Suprapubic skin (tissue), 4 donors: ENCODE data around the gene DOK6. TPM values are rescaled to one million over a fixed set of nuclear protein-coding genes. Genes with fewer than 3 reads are reported as not detected.

Source experiments
- DNase-seq, 2 donors: peaks; one replicate each; pipeline ENCODE4 v3.0.0-alpha.2; 2019; ENCODE audit warnings: low spot score in 2 of 2
- H3K27ac ChIP-seq: fragments of 200-600 bp; sonication (generic); one replicate; pipeline ENCODE4 v1.5.1; 2019
- H3K27me3 ChIP-seq: fragments of 200-600 bp; sonication (generic); one replicate; pipeline ENCODE4 v1.5.1; 2019
- H3K36me3 ChIP-seq: fragments of 200-600 bp; sonication (generic); one replicate; pipeline ENCODE4 v1.5.1; 2019
- H3K4me1 ChIP-seq: fragments of 200-600 bp; sonication (generic); one replicate; pipeline ENCODE4 v1.5.1; 2019
- H3K4me3 ChIP-seq: fragments of 200-600 bp; sonication (generic); one replicate; pipeline ENCODE4 v1.5.1; 2019; ENCODE audit warnings: mild to moderate bottlenecking
- H3K9me3 ChIP-seq: fragments of 200-600 bp; sonication (generic); one replicate; pipeline ENCODE4 v1.5.1; 2019
- EP300 ChIP-seq: sonication (generic); formaldehyde crosslinking; IDR thresholded peaks from one replicate; pipeline ENCODE4 v1.6.1; 2017; ENCODE audit warnings: antibody characterized with exemption
- POLR2A ChIP-seq, 2 donors: fragments of 450-650 bp; IDR thresholded peaks; one replicate each; pipeline ENCODE4 v1.6.1; 2017; ENCODE audit warnings: antibody characterized with exemption in 2 of 2, mild to moderate bottlenecking in 2 of 2, moderate library complexity in 2 of 2
- POLR2AphosphoS5 ChIP-seq, 3 donors: sonication (generic); formaldehyde crosslinking; IDR thresholded peaks; one replicate each; pipeline ENCODE4 v1.6.1; 2017; ENCODE audit warnings: antibody characterized with exemption in 3 of 3
- WGBS: methylation state at CpG from one replicate; pipeline ENCODE4 v1.1.5; 2018; 5-methylcytosine and 5-hydroxymethylcytosine counted together
- total RNA-seq, 4 donors: library from RNA; depleted of rRNA; stranded (reverse); fragments of >200 nt; gene quantifications; one replicate each; pipeline ENCODE4 v1.1.0, GENCODE V29; 2016
- TF ChIP-seq, protein P1 (sequence below), 2 donors: fragments of 200-600 bp in 1 of 2; fragments of 450-650 bp in 1 of 2; sonication (generic) in 1 of 2; IDR thresholded peaks; one replicate each; pipeline ENCODE4 v1.5.1; 2016 to 2019; ENCODE audit warnings: antibody characterized with exemption in 2 of 2, mild to moderate bottlenecking in 1 of 2, moderate library complexity in 1 of 2

Gene DOK6
- total RNA-seq, 4 donors from 2014 or later, result 0.21 to 0.80 (median 0.42) TPM; not detected in 1

DNA sequence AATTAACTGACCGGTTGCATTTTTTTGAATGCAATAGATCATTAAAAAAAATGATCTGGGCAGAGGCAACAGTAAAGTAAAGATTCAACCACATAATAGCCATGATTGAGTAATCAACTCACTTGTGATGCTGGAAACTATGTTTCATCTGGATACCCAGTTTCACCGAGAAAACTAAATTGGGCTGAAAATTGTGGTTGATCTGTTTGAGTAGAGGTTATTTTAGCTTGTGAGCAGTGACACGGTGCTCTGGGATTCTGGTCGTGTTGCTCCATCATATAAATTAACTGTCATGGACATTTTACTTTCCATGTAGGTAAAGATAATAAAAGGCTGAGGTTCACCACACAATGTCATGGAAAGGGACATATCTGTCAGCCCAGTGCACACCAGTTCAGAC lies 488.3 kb downstream of the DOK6 start:
- no peak for DNase-seq
- 90% methylated on average over 4 of the region's 4 CpGs for WGBS
- TF ChIP-seq POLR2AphosphoS5 (IDR thresholded peaks at IDR 0.05), result no peak
- no peak for TF ChIP-seq EP300
- TF ChIP-seq, protein P1, sequence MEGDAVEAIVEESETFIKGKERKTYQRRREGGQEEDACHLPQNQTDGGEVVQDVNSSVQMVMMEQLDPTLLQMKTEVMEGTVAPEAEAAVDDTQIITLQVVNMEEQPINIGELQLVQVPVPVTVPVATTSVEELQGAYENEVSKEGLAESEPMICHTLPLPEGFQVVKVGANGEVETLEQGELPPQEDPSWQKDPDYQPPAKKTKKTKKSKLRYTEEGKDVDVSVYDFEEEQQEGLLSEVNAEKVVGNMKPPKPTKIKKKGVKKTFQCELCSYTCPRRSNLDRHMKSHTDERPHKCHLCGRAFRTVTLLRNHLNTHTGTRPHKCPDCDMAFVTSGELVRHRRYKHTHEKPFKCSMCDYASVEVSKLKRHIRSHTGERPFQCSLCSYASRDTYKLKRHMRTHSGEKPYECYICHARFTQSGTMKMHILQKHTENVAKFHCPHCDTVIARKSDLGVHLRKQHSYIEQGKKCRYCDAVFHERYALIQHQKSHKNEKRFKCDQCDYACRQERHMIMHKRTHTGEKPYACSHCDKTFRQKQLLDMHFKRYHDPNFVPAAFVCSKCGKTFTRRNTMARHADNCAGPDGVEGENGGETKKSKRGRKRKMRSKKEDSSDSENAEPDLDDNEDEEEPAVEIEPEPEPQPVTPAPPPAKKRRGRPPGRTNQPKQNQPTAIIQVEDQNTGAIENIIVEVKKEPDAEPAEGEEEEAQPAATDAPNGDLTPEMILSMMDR (IDR thresholded peaks at IDR 0.05), result no peak
- no peak for TF ChIP-seq POLR2A (IDR thresholded peaks at IDR 0.05)

DNA sequence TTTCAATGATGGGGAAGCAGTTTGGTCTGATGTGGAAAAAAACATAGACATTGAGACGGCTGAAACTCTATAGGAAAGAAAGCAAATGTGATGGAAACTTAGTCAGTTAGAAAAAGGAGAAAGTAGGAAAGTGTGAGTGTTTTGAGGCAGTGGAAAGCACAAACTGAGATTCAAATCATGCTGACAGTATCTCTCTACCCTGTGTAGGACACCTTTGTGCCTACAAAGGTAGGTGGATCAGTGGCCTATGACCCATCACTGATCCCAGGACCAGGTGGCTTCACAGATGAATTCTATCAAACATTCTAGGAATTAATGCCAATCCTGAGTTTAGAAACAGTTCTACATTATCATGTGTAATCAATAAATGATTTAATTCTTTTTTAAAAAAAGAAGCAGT lies 489.9 kb downstream of the DOK6 start:
- 95% methylated on average over 1 of the region's 1 CpG for WGBS

More for the DNA sequence above, 488.3 kb downstream of the DOK6 start:
- Histone ChIP-seq H3K4me1 (no peaks in the 10 kb centered on the region), H3K36me3 (no peaks in the 10 kb centered on the region), H3K4me3 (no peak overlapping the region), H3K9me3 (no peaks in the 10 kb centered on the region), H3K27me3 (no peaks in the 10 kb centered on the region), H3K27ac (no peak overlapping the region)

DNA sequence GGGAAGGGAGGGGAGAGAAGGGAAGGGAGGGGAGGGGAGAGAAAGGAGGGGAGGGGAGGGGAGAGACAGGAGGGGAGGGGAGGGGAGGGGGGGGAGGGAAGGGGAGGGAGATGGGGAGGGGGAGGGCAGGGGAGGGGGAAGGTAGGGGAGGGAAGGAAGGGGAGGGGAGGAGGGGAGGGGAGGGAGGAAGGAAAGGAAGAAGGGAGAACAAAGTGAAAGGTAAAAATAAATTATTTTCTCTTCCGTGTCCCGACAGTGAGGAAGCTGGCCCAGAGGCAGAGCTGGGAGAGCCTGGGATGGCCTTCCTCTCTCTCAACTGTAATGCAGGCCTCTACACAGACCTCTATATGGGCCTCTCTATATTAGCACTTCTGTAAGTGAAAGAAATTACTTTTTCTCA lies 493.8 kb downstream of the DOK6 start:
- Histone ChIP-seq H3K9me3 (no peaks in the 10 kb centered on the region), H3K4me3 (no peak overlapping the region), H3K4me1 (no peaks in the 10 kb centered on the region), H3K36me3 (no peaks in the 10 kb centered on the region), H3K27me3 (no peaks in the 10 kb centered on the region), H3K27ac (no peak overlapping the region)
- TF ChIP-seq, protein P1 (IDR thresholded peaks at IDR 0.05), result no peak
- no peak for TF ChIP-seq EP300
- TF ChIP-seq POLR2AphosphoS5 (IDR thresholded peaks at IDR 0.05), result no peak
- no peak for TF ChIP-seq POLR2A (IDR thresholded peaks at IDR 0.05)
- DNase-seq, result no peak
- WGBS, result 92% methylated on average over 2 of the region's 2 CpGs

More for the DNA sequence above, 489.9 kb downstream of the DOK6 start:
- DNase-seq, result no peak
- Histone ChIP-seq H3K9me3 (no peaks in the 10 kb centered on the region), H3K27me3 (no peaks in the 10 kb centered on the region), H3K36me3 (no peaks in the 10 kb centered on the region), H3K4me3 (no peak overlapping the region), H3K4me1 (no peaks in the 10 kb centered on the region), H3K27ac (no peak overlapping the region)
- TF ChIP-seq EP300 (no peak), POLR2AphosphoS5 (IDR thresholded peaks at IDR 0.05) (no peak), POLR2A (IDR thresholded peaks at IDR 0.05) (no peak)
- TF ChIP-seq, protein P1 (IDR thresholded peaks at IDR 0.05), result no peak

DNA sequence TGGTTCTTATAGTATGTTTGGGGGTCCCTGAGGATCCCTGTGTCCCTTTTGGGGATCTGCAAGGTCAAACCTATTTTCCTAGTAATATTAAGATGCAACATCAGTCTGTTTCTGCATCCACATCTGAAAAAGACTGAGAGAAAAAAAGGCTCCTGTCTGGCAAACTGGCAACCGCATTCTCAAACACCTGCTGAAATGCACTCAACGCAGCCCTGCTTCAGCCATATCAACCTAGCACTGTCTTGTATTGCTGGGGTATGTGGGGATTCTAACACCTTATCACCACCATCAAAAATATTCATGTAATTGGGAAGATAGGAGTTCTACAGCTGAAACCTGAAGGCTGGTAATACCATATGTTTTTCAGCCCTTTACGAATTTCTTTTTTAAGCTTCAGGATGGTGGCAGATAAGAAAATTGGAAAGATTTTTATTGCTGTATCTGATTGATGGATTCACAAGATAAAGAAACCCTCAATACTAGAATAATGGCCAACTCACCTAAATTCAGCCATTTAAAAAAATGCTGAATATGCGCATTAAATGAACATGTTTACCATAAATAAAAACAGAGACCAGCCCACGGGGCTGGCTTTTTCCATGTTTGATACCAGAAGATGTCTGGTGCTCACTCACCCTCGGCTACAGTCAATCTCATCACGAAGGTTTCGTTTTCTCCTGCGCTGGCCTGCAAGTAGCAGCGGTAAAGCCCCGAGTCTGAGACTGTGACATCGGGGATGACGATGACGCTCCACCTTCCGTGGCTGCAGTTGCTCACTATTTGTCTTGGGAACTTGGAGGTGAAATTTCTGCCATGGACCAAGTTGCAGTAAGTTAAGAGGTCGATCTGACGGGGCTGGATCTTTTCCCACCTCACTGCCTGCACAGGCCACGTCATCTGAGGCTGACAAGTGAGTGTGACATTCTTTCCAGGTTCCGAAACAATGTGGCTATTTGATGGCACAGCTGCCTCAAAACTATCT lies 494.7 kb downstream of the DOK6 start:
- no peaks in the 10 kb centered on the region for H3K4me1 ChIP-seq
- no peak for DNase-seq
- TF ChIP-seq POLR2AphosphoS5 (IDR thresholded peaks at IDR 0.05), result no peak
- TF ChIP-seq POLR2A (IDR thresholded peaks at IDR 0.05), result no peak
- TF ChIP-seq, protein P1 (IDR thresholded peaks at IDR 0.05), result no peak
- TF ChIP-seq EP300, result no peak
- H3K9me3 ChIP-seq, result no peaks in the 10 kb centered on the region
- no peak overlapping the region for H3K4me3 ChIP-seq
- H3K27me3 ChIP-seq, result no peaks in the 10 kb centered on the region
- WGBS, result 90% methylated on average over 19 of the region's 19 CpGs
- no peaks in the 10 kb centered on the region for H3K36me3 ChIP-seq
- H3K27ac ChIP-seq, result no peak overlapping the region

DNA sequence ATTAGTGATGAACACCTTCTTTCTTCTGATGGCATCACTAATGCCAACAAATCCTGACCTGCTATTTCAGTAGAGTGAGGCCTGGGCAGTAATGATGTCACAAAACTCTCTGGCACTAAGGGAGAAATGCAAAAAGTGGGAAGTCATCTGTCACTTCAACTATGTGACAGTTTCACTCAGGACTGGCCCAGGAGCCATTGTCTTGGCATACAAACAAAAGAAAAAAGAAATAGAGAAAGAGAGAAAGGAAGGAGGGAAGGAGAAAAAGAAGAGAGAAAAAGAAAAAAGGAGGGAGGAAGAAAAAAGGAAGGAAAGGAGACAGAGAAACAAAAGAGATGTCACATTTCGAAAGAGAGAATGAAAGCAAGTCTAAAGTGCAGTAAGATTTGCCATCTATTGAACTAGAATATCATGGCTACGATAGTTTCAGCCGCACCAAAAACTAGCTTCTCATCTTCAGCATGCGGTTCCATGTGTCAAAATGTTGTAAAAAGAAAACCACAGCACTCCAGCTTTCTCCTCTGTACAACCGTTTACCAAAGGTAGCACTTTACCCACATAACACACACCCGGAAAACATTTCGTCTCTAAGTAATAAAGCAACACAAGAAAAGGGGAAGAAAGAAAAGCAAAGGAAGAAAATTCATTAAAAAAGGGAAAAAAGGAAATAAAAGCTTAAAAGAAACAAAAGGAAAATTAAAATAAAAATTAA lies 496.9 kb downstream of the DOK6 start:
- no peak for DNase-seq
- Histone ChIP-seq H3K27ac (no peak overlapping the region), H3K36me3 (no peaks in the 10 kb centered on the region), H3K9me3 (no peaks in the 10 kb centered on the region), H3K4me3 (no peak overlapping the region), H3K4me1 (no peaks in the 10 kb centered on the region), H3K27me3 (no peaks in the 10 kb centered on the region)
- no peak for TF ChIP-seq EP300
- no peak for TF ChIP-seq POLR2AphosphoS5 (IDR thresholded peaks at IDR 0.05)
- TF ChIP-seq, protein P1 (IDR thresholded peaks at IDR 0.05), result no peak
- no peak for TF ChIP-seq POLR2A (IDR thresholded peaks at IDR 0.05)
- 75% methylated on average over 7 of the region's 7 CpGs for WGBS
